HG02763 (cell line): Measurements from ENCODE around the gene TRPC4.
"Not testable (repeated sequence)": the region's sequence is repeated elsewhere in the genome, so short reads cannot be mapped to it uniquely, and the experiment has no call there.

Source experiments
- ATAC-seq: cut with Tn5 transposase; IDR thresholded peaks from one replicate; pipeline ENCODE4 v1.9.1; 2021; ENCODE audit warnings: mild to moderate bottlenecking, moderate library complexity; ENCODE audit not compliant: unreplicated experiment

The TRPC4 gene

DNA sequence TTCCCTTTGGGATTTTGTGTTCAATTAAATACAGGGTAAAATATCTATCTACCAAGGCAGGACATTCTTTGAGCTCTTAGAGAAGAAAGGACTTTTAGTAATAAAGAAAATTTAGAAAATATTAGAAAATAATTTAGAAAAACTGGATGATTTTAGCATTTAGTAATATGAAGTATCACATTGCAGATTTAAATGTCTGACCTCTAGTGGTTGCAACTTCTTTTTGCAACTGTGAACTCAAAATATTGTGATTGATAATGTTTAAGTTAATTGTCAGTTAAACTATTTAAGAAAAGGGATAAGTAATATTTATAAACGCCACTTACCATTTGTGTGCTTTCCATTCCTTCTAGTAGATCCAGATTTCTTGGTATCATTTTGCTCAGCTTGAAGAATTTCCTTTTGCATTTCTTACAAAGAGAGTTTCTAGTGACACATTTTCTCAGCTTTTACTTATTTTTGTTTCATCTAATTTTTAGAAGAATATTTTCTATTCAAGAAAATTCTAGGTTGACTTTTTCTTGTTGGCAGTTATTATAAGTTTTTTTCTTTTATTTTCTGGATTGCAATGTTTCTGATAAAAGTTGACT lies 260.7 kb downstream of the TRPC4 start:
- no peak for ATAC-seq

GRCh38 chr13:37602733-37603381 lies 266.7 kb downstream of the TRPC4 start:
- ATAC-seq: no peak

DNA sequence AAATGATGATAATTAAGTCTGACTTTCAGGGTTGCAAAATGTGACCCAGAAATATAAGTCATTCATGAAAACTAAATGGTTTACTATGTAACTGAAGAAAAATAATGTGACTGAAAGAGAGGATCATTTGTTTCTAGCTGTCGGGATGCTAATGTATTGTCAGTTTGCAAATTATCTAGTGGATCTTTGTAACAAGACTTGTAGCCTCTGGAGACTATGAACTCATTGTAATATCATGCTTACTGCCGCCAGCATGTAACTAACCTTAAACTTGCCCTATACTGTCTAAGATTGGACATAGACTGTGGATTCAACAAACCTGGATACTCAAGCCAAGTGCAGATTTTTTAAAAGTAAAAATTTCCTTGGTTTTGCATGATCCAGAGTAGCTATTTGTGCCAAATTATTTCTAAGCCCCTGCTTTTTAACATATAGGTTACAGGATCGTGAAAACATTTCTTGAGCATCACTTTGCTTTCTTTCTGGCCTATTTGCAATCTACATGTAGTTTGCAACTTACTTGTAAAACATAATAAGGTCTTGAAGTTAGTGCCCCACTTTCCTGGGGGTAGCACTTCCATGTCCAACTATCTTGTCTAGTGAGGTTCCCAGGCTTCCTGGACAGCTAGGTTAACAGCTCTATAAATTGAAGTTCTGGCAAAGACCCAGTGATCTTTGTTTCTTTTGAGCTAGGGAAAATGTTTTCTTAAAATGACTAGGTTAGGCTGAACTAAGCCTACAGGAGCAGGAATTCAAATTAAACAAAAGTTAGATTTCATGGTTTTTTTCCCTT lies 267.7 kb downstream of the TRPC4 start:
- ATAC-seq: no peak

GRCh38 chr13:37599519-37599918 lies 270.1 kb downstream of the TRPC4 start:
- ATAC-seq: no peak

DNA sequence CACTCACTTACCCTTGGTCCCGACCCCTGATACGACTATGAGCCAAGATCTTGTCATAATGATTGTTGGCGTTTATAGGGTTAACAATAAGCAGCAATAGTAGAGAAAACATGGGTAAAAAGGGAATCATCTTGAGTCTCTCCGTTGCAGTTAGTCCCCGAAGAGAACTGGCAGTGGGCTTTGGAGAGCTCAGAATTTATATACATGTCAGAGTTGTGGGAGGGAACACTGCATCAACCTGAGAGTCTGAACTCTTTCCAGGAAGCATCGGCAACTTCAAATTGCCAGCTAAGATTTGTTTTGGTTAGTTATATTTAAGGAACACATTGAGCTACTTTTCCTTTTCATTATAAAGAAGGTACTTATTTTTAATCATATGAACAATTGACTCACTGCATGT lies 271.0 kb downstream of the TRPC4 start, which contains the start of gene POSTN:
Gene POSTN (minus strand): TSS at position 172 of the 400 bp plus-strand sequence. CDS start 42 bp downstream, at position 130.
- ATAC-seq: no peak

GRCh38 chr13:37597477-37598025 lies 272.0 kb downstream of the TRPC4 start:
- no peak for ATAC-seq

GRCh38 chr13:37596805-37597204 lies 272.8 kb downstream of the TRPC4 start:
- no peak for ATAC-seq

DNA sequence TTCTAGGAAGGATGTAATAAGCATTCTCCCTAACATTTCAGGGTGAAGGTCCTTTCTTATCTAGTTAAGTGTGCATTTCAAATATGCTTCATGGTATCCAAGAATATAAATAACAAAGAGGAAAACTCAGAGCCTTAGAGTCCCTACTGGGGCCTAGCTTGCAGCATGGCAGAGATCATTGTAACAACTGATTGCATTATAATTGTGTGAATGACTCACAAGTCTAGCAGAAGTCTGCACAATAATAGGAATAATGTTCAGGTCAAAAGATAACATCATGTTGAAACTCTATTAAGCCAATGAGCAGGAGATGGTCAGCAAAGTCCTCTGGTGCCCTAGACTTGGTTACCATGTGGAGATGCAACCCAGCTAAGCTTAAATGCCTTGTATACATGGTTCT lies 274.4 kb downstream of the TRPC4 start:
- ATAC-seq: no peak

GRCh38 chr13:37594550-37594949 lies 275.0 kb downstream of the TRPC4 start:
- no peak for ATAC-seq

DNA sequence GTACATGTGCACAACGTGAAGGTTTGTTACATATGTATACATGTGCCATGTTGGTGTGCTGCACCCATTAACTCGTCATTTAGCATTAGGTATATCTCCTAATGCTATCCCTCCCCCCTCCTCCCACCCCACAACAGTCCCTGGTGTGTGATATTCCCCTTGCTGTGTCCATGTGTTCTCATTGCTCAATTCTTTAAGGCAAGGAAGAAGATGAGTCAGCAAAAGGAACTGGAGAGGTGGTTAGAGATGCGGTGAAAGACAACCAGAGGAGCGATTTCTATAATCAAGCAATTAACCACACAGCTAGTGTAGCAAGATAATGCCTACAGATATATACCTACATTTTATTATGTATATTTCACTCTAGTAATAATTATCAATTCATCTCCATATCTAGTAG lies 280.2 kb downstream of the TRPC4 start:
- not testable (repeated sequence) for ATAC-seq

DNA sequence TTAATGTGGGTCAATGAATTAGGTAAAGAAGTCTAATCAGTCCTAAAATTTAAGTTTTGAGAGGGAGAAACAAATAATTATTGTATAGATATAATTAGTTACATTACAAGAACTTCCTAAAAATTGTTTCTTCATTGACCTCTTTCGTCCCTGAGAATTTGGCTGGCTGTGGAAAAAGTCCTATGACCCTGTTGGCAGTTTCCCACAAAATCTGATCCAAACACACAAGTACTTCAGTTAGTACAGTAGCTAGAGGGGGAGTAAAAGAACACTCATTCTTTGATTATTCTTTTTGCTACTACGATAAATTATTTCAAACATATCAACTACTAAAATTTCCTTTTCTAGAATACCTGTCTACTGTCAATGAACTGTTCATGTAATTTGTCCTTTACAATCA lies 282.3 kb downstream of the TRPC4 start:
- no peak for ATAC-seq
